B cell (primary cell): ENCODE data around the gene CAPN12.

ENCODE experiments used
- CTCF ChIP-seq: fragments of 200-600 bp; IDR thresholded peaks from one replicate; pipeline ENCODE4 v1.8.0; 2022; ENCODE audit warnings: antibody characterized with exemption, mild to moderate bottlenecking
- EZH2 ChIP-seq: IDR thresholded peaks from 2 replicates; pipeline ENCODE4 v1.6.1; 2012; ENCODE audit warnings: borderline replicate concordance, low read depth, mild to moderate bottlenecking, moderate library complexity, low read length; ENCODE audit not compliant: insufficient read depth, poor library complexity, severe bottlenecking

GRCh38 chr19:38734426-38735256 lies 9.6 kb downstream of the CAPN12 start:
- TF ChIP-seq CTCF (no peak), EZH2 (no peak)
